Measurements from ENCODE around the gene VDAC2.

VDAC2 gene

DNA sequence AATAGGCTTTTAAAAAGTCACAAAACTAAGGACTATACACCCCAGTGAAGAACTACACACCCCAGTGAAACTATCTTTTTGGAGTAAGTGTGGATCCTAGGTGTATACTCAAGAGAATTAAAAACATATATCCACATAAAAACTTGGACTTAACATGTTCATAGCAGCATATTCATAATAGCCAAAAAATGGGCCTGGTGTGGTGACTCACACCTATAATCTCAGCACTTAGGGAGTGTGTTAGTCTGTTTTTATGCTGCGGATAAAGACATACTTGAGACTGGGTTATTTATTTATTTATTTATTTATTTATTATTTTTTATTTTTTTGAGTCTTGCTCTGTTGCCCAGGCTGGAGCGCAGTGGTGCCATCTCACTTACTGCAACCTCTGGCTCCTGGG lies 44.1 kb downstream of the VDAC2 start:
- DNase-seq = no peak

GRCh38 chr10:75260990-75261389 lies 50.4 kb downstream of the VDAC2 start:
- DNase-seq = no peak

DNA sequence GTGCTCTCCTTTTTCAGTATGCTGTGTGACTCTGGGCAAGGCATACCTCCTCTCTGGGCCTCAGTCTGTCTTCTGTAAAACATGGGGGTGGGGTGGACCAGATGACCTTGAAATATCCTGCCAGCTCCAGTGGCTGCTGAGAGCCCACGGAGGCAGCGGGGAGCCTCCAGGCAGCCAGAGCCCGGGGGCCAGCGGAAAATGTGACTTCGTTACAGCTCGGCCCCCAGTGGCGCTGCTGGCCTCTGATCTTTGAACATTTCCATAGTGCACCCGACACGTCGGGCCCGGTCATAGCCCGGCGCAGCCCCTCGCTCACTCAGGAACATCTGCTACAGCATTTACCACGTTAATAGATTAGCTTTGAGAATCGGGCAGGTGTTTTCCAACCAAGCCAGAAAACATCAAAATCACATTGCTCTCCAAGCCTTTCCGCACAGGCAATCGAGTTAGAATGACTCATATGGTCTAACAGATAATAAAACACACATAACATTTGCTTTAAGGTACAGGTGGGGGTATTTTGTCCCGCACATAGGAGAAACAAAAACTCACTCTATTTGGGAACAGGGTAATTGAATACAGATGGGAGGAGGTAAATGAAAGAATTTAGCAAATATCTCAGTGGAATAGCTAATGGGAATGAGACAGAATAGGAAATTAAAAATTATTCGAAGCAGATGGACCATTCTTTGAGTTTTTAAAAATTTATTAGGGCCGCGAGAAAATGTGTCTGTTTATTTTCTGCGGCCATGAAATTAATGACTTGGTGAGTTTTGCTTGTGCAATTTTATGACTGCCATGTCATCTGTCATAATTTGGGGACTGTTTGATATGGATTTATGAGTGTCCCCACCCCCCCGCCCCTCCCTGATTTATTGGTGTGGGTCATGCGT lies 51.5 kb downstream of the VDAC2 start:
- DNase-seq = no peak

GRCh38 chr10:75263806-75264205 lies 53.2 kb downstream of the VDAC2 start:
- DNase-seq = no peak

DNA sequence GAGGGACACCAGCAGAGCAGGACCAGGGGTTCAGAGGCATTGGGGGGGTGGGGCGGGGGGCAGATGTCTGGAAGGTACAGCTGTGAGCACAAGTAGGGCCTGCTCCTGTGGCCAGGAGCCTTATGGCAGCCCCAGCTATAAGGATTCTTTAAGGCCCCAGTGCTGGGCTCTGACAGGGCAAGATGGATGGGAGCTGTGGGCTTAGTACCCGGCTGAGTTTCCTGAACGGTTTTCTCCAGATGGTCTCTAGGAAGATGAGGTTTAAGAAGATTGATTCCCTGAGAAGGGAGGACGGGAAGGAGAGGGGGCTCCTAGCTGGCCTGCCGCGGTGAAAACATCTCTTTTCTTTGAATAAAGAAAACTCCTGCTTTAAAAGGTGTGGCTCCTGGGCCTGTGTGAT lies 55.3 kb downstream of the VDAC2 start:
- no peak for DNase-seq

GRCh38 chr10:75266945-75267344 lies 56.3 kb downstream of the VDAC2 start:
- no peak for DNase-seq

DNA sequence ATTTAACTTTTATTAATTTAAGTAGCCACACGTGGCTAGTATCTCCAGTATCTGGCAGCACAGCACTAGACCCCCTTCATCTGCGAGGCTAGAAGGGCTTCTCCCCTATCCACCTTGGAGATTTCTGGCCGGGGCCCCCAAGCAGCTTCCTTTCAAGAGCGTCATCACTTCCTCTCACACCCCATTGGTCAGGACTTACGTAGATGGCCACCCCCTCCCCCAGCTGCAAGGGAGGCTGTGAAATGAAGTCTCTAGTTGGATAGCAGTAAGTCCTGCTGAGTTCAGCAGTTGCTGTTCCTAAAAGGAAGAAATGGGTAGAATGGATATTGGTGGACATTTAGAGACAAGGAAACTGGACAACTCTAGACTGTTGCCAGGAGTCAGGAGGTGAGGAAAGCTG lies 59.0 kb downstream of the VDAC2 start:
- DNase-seq = no peak

DNA sequence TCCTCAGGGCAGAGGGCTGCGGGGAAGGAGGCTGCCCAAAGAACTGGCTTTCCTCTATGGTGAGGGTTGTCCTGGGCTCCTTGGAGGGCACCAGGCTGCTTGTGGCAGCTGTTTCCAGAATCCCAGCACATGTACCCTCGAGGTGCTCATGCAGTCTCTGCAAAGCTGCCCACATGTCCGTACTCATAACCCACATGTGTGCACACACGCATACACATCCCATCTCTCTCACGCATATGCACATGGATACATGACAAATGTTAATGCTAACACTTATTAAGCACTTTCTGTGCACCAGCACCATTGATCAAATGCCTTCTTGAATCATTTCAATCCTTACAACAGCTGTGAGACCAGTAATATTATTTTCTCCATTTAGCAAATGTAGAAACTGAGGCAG lies 61.5 kb downstream of the VDAC2 start:
- no peak for DNase-seq

- DNase-seq = no peak
These were observed 62.3 kb downstream of the VDAC2 start for GRCh38 chr10:75272896-75273295.

GRCh38 chr10:75276069-75276872 lies 65.7 kb downstream of the VDAC2 start:
- DNase-seq = no peak

DNA sequence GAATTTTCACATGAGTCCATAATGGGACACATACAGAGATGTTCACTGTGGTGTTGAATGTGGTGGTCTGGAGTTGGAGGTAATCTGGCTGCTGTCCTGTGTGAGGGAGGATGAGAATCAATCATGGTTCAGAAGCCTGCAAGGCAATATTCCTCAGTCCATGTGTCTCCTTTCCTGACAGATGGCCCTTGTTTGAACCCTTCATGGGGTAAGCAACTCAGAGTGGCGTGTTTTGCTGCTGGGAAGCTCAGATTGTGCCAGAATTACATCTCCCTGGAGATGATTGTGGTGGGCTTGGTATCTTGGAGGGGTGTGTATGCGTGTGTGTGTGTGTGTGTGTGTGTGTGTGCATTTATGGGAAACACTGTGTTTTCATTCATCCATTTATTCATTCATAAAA lies 69.6 kb downstream of the VDAC2 start:
- DNase-seq = no peak

Measured in amniotic stem cell (primary cell).